WTC11 (cell line): ENCODE measurements around the gene ZGRF1. TPM values are rescaled to one million over a fixed set of nuclear protein-coding genes. Genes with fewer than 3 reads are reported as not detected.

Experiments used
- ATAC-seq: fragments of 200-7000 bp; cut with Tn5 transposase; 2 replicates; pipeline ENCODE4 v1.10.0; 2021; ENCODE audit warnings: mild to moderate bottlenecking, moderate library complexity
- CTCF ChIA-PET: fragments of 300-600 bp; sonication (Branson Sonifier 250); formaldehyde crosslinking; loops from one replicate; lab custom pipeline; 2021; ENCODE audit warnings: antibody characterized with exemption; lab: Charles Lee
- POLR2A ChIA-PET: fragments of 350-600 bp; sonication (Branson Sonifier 250); formaldehyde crosslinking; loops from one replicate; lab custom pipeline; 2021; ENCODE audit warnings: antibody characterized with exemption; lab: Charles Lee
- DNase-seq: peaks from one replicate; pipeline ENCODE4 v3.0.0; 2021; ENCODE audit warnings: low spot score
- H3K27ac Mint-ChIP-seq: 2 replicates; pipeline ENCODE4 v1.8.0; 2021; ENCODE audit warnings: mixed read lengths
- H3K27me3 Mint-ChIP-seq: 2 replicates; pipeline ENCODE4 v1.8.0; 2021; ENCODE audit warnings: low read depth, mild to moderate bottlenecking, moderate library complexity, mixed read lengths
- H3K36me3 Mint-ChIP-seq: 2 replicates; pipeline ENCODE4 v1.8.0; 2021; ENCODE audit warnings: mixed read lengths
- H3K4me1 Mint-ChIP-seq: 2 replicates; pipeline ENCODE4 v1.8.0; 2022; ENCODE audit warnings: mixed read lengths
- H3K4me3 Mint-ChIP-seq: 2 replicates; pipeline ENCODE4 v1.8.0; 2021; ENCODE audit warnings: mild to moderate bottlenecking, moderate library complexity, mixed read lengths
- H3K9me3 Mint-ChIP-seq: 2 replicates; pipeline ENCODE4 v1.8.0; 2021; ENCODE audit warnings: mixed read lengths
- CBFB ChIP-seq: sonication (generic); formaldehyde crosslinking; IDR thresholded peaks from 2 replicates; pipeline ENCODE4 v1.8.1; 2022; ENCODE audit warnings: mild to moderate bottlenecking, low read depth, missing genetic modification reagents
- CREM ChIP-seq: sonication (generic); formaldehyde crosslinking; IDR thresholded peaks from 2 replicates; pipeline ENCODE4 v1.8.1; 2022; ENCODE audit warnings: mild to moderate bottlenecking, missing genetic modification reagents, moderate library complexity
- ESRRA ChIP-seq: sonication (generic); formaldehyde crosslinking; IDR thresholded peaks from 2 replicates; pipeline ENCODE4 v1.8.1; 2022; ENCODE audit warnings: mild to moderate bottlenecking, missing genetic modification reagents, borderline replicate concordance
- ETV6 ChIP-seq: sonication (generic); formaldehyde crosslinking; IDR thresholded peaks from 2 replicates; pipeline ENCODE4 v1.8.1; 2022; ENCODE audit warnings: mild to moderate bottlenecking, missing genetic modification reagents
- GRHL2 ChIP-seq: fragments of 250-450 bp; sonication (Bioruptor Pico); IDR thresholded peaks from 2 replicates; pipeline ENCODE4 v1.8.0; 2022; ENCODE audit warnings: mild to moderate bottlenecking, moderate library complexity; ENCODE audit not compliant: insufficient replicate concordance, severe bottlenecking
- GTF2I ChIP-seq: fragments of 250-450 bp; sonication (Bioruptor Pico); conservative IDR thresholded peaks from 2 replicates; pipeline ENCODE4 v1.4.0; 2021; ENCODE audit warnings: mild to moderate bottlenecking
- IRF2 ChIP-seq: sonication (generic); formaldehyde crosslinking; IDR thresholded peaks from 2 replicates; pipeline ENCODE4 v1.8.0; 2022; ENCODE audit warnings: low read depth, missing genetic modification reagents, borderline replicate concordance
- JAZF1 ChIP-seq: fragments of 250-450 bp; sonication (Bioruptor Pico); IDR thresholded peaks from 2 replicates; pipeline ENCODE4 v1.9.0; 2021; ENCODE audit warnings: moderate library complexity, mild to moderate bottlenecking, inconsistent platforms
- MYBL2 ChIP-seq: sonication (generic); formaldehyde crosslinking; IDR thresholded peaks from 2 replicates; pipeline ENCODE4 v1.8.1; 2023; ENCODE audit warnings: mild to moderate bottlenecking, moderate library complexity, missing genetic modification reagents
- OVOL2 ChIP-seq: fragments of 250-450 bp; sonication (Bioruptor Pico); IDR thresholded peaks from 2 replicates; pipeline ENCODE4 v1.9.0; 2021; ENCODE audit warnings: mild to moderate bottlenecking, borderline replicate concordance
- SMAD3 ChIP-seq: sonication (generic); formaldehyde crosslinking; IDR thresholded peaks from 2 replicates; pipeline ENCODE4 v1.8.0; 2022; ENCODE audit warnings: missing genetic modification reagents, mild to moderate bottlenecking, borderline replicate concordance
- SOX15 ChIP-seq: fragments of 250-450 bp; sonication (Bioruptor Pico); IDR thresholded peaks from 2 replicates; pipeline ENCODE4 v1.9.0; 2021; ENCODE audit warnings: mild to moderate bottlenecking
- ZNF263 ChIP-seq: sonication (generic); formaldehyde crosslinking; IDR thresholded peaks from 2 replicates; pipeline ENCODE4 v1.8.1; 2022; ENCODE audit warnings: low read depth, mild to moderate bottlenecking, moderate library complexity, missing genetic modification reagents
- ZNF317 ChIP-seq: sonication (generic); formaldehyde crosslinking; IDR thresholded peaks from 2 replicates; pipeline ENCODE4 v1.8.1; 2023; ENCODE audit warnings: low read depth, mild to moderate bottlenecking, moderate library complexity, missing genetic modification reagents, borderline replicate concordance
- total RNA-seq: library from RNA; stranded (reverse); gene quantifications from 3 replicates; pipeline ENCODE4 v1.2.3, GENCODE V29; 2021
- TF ChIP-seq, protein P1 (sequence below): sonication (generic); formaldehyde crosslinking; IDR thresholded peaks from 2 replicates; pipeline ENCODE4 v1.8.1; 2022; ENCODE audit warnings: low read depth, mild to moderate bottlenecking, moderate library complexity, missing genetic modification reagents, borderline replicate concordance
- TF ChIP-seq, protein P2 (sequence below): sonication (generic); formaldehyde crosslinking; IDR thresholded peaks from 2 replicates; pipeline ENCODE4 v1.8.1; 2022; ENCODE audit warnings: mild to moderate bottlenecking, missing genetic modification reagents, moderate library complexity, borderline replicate concordance
- TF ChIP-seq, protein P3 (sequence below): fragments of 250-450 bp; sonication (Bioruptor Pico); IDR thresholded peaks from 2 replicates; pipeline ENCODE4 v2.1.2; 2022; ENCODE audit warnings: mild to moderate bottlenecking, moderate library complexity
- TF ChIP-seq, protein P4 (sequence below): sonication (generic); formaldehyde crosslinking; IDR thresholded peaks from 2 replicates; pipeline ENCODE4 v1.8.0; 2022; ENCODE audit warnings: mild to moderate bottlenecking, missing genetic modification reagents
- TF ChIP-seq, protein P5 (sequence below): fragments of 250-450 bp; sonication (Bioruptor Pico); IDR thresholded peaks from 2 replicates; pipeline ENCODE4 v1.8.0; 2021; ENCODE audit warnings: mild to moderate bottlenecking
- TF ChIP-seq, protein P6 (sequence below): sonication (generic); formaldehyde crosslinking; IDR thresholded peaks from 2 replicates; pipeline ENCODE4 v1.8.1; 2022; ENCODE audit warnings: mild to moderate bottlenecking, moderate library complexity, missing genetic modification reagents
- TF ChIP-seq, protein P7 (sequence below): sonication (generic); formaldehyde crosslinking; conservative IDR thresholded peaks from 2 replicates; pipeline ENCODE4 v1.8.1; 2022; ENCODE audit warnings: mild to moderate bottlenecking, missing genetic modification reagents
- TF ChIP-seq, protein P8 (sequence below): sonication (generic); formaldehyde crosslinking; conservative IDR thresholded peaks from 2 replicates; pipeline ENCODE4 v1.8.1; 2023; ENCODE audit warnings: mild to moderate bottlenecking, low read depth, missing genetic modification reagents, moderate library complexity
- TF ChIP-seq, protein P9 (sequence below): sonication (generic); formaldehyde crosslinking; IDR thresholded peaks from 2 replicates; pipeline ENCODE4 v1.8.1; 2022; ENCODE audit warnings: missing genetic modification reagents, borderline replicate concordance
- TF ChIP-seq, protein P10 (sequence below): sonication (generic); formaldehyde crosslinking; IDR thresholded peaks from 2 replicates; pipeline ENCODE4 v1.8.1; 2023; ENCODE audit warnings: mild to moderate bottlenecking, missing genetic modification reagents

Gene ZGRF1
- total RNA-seq, 1 experiment from 2014 or later = 56.2 TPM

DNA sequence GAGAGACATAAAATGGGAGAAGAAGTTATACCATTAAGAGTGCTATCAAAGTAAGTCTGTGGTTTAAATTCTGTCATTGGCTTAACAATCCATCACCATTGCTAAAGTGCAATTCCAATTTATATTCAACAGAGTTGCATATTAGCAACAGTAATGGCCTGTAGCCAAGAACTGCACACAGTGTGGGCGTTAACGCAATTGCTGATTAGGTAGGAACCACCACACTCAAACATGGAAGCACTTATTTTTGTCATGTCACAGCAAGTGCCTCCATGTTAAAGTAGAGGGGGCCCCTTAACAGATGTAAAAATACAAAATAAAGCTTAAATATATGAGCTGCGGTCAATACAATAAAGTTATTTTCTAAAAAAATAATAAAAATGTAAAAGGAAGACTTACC, 11.1 kb upstream of the ZGRF1 start:
- Mint-ChIP-seq H3K27ac (peak overlapping the region; percentile 85), H3K9me3 (no peaks in the 10 kb centered on the region), H3K4me3 (peak overlapping the region; percentile 94), H3K27me3 (peaks cover 7% of the 10 kb centered on the region), H3K36me3 (peaks cover 36% of the 10 kb centered on the region), H3K4me1 (peaks cover 42% of the 10 kb centered on the region)
- ATAC-seq = no peak
- ChIA-PET POLR2A (interaction anchor here (0.5 to 5.6 kb wide), 6 partner anchors 58 to 118 kb away, joined by 4 to 50 read pairs (median 28); no protein-coding TSS in a partner anchor), CTCF (interaction anchor here (1.4 to 9.1 kb wide), 2 partner anchors 111 to 118 kb away, joined by 4 to 116 read pairs; no protein-coding TSS in a partner anchor)
- no peak for DNase-seq
- TF ChIP-seq SMAD3 (CRISPR knock-in tag) (no peak), ESRRA (CRISPR knock-in tag) (no peak), ZNF263 (CRISPR knock-in tag) (no peak), CREM (CRISPR knock-in tag) (no peak), ZNF317 (CRISPR knock-in tag) (no peak), ETV6 (CRISPR knock-in tag) (0 out of 2 replicates have a peak, but pooled peaks have one; percentile 12), SOX15 (CRISPR knock-in tag) (no peak), GRHL2 (CRISPR knock-in tag) (no peak), CBFB (no peak), OVOL2 (CRISPR knock-in tag) (no peak), JAZF1 (CRISPR knock-in tag) (no peak), MYBL2 (CRISPR knock-in tag) (no peak), GTF2I (CRISPR knock-in tag) (no peak), IRF2 (no peak)
- TF ChIP-seq, protein P1, sequence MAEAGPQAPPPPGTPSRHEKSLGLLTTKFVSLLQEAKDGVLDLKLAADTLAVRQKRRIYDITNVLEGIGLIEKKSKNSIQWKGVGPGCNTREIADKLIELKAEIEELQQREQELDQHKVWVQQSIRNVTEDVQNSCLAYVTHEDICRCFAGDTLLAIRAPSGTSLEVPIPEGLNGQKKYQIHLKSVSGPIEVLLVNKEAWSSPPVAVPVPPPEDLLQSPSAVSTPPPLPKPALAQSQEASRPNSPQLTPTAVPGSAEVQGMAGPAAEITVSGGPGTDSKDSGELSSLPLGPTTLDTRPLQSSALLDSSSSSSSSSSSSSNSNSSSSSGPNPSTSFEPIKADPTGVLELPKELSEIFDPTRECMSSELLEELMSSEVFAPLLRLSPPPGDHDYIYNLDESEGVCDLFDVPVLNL (CRISPR knock-in tag) = no peak
- TF ChIP-seq, protein P2, sequence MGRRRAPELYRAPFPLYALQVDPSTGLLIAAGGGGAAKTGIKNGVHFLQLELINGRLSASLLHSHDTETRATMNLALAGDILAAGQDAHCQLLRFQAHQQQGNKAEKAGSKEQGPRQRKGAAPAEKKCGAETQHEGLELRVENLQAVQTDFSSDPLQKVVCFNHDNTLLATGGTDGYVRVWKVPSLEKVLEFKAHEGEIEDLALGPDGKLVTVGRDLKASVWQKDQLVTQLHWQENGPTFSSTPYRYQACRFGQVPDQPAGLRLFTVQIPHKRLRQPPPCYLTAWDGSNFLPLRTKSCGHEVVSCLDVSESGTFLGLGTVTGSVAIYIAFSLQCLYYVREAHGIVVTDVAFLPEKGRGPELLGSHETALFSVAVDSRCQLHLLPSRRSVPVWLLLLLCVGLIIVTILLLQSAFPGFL (CRISPR knock-in tag) = no peak
- TF ChIP-seq, protein P3, sequence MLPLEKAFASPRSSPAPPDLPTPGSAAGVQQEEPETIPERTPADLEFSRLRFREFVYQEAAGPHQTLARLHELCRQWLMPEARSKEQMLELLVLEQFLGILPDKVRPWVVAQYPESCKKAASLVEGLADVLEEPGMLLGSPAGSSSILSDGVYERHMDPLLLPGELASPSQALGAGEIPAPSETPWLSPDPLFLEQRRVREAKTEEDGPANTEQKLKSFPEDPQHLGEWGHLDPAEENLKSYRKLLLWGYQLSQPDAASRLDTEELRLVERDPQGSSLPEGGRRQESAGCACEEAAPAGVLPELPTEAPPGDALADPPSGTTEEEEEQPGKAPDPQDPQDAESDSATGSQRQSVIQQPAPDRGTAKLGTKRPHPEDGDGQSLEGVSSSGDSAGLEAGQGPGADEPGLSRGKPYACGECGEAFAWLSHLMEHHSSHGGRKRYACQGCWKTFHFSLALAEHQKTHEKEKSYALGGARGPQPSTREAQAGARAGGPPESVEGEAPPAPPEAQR = no peak
- TF ChIP-seq, protein P4, sequence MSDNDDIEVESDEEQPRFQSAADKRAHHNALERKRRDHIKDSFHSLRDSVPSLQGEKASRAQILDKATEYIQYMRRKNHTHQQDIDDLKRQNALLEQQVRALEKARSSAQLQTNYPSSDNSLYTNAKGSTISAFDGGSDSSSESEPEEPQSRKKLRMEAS (CRISPR knock-in tag) = no peak
- TF ChIP-seq, protein P5, sequence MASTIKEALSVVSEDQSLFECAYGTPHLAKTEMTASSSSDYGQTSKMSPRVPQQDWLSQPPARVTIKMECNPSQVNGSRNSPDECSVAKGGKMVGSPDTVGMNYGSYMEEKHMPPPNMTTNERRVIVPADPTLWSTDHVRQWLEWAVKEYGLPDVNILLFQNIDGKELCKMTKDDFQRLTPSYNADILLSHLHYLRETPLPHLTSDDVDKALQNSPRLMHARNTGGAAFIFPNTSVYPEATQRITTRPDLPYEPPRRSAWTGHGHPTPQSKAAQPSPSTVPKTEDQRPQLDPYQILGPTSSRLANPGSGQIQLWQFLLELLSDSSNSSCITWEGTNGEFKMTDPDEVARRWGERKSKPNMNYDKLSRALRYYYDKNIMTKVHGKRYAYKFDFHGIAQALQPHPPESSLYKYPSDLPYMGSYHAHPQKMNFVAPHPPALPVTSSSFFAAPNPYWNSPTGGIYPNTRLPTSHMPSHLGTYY (CRISPR knock-in tag) = peak; percentile 98
- TF ChIP-seq, protein P6, sequence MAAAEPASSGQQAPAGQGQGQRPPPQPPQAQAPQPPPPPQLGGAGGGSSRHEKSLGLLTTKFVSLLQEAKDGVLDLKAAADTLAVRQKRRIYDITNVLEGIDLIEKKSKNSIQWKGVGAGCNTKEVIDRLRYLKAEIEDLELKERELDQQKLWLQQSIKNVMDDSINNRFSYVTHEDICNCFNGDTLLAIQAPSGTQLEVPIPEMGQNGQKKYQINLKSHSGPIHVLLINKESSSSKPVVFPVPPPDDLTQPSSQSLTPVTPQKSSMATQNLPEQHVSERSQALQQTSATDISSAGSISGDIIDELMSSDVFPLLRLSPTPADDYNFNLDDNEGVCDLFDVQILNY = no peak
- TF ChIP-seq, protein P7, sequence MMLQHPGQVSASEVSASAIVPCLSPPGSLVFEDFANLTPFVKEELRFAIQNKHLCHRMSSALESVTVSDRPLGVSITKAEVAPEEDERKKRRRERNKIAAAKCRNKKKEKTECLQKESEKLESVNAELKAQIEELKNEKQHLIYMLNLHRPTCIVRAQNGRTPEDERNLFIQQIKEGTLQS (CRISPR knock-in tag) = no peak
- TF ChIP-seq, protein P8, sequence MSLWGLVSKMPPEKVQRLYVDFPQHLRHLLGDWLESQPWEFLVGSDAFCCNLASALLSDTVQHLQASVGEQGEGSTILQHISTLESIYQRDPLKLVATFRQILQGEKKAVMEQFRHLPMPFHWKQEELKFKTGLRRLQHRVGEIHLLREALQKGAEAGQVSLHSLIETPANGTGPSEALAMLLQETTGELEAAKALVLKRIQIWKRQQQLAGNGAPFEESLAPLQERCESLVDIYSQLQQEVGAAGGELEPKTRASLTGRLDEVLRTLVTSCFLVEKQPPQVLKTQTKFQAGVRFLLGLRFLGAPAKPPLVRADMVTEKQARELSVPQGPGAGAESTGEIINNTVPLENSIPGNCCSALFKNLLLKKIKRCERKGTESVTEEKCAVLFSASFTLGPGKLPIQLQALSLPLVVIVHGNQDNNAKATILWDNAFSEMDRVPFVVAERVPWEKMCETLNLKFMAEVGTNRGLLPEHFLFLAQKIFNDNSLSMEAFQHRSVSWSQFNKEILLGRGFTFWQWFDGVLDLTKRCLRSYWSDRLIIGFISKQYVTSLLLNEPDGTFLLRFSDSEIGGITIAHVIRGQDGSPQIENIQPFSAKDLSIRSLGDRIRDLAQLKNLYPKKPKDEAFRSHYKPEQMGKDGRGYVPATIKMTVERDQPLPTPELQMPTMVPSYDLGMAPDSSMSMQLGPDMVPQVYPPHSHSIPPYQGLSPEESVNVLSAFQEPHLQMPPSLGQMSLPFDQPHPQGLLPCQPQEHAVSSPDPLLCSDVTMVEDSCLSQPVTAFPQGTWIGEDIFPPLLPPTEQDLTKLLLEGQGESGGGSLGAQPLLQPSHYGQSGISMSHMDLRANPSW = no peak
- TF ChIP-seq, protein P9, sequence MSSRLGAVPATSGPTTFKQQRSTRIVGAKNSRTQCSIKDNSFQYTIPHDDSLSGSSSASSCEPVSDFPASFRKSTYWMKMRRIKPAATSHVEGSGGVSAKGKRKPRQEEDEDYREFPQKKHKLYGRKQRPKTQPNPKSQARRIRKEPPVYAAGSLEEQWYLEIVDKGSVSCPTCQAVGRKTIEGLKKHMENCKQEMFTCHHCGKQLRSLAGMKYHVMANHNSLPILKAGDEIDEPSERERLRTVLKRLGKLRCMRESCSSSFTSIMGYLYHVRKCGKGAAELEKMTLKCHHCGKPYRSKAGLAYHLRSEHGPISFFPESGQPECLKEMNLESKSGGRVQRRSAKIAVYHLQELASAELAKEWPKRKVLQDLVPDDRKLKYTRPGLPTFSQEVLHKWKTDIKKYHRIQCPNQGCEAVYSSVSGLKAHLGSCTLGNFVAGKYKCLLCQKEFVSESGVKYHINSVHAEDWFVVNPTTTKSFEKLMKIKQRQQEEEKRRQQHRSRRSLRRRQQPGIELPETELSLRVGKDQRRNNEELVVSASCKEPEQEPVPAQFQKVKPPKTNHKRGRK (CRISPR knock-in tag) = no peak
- TF ChIP-seq, protein P10, sequence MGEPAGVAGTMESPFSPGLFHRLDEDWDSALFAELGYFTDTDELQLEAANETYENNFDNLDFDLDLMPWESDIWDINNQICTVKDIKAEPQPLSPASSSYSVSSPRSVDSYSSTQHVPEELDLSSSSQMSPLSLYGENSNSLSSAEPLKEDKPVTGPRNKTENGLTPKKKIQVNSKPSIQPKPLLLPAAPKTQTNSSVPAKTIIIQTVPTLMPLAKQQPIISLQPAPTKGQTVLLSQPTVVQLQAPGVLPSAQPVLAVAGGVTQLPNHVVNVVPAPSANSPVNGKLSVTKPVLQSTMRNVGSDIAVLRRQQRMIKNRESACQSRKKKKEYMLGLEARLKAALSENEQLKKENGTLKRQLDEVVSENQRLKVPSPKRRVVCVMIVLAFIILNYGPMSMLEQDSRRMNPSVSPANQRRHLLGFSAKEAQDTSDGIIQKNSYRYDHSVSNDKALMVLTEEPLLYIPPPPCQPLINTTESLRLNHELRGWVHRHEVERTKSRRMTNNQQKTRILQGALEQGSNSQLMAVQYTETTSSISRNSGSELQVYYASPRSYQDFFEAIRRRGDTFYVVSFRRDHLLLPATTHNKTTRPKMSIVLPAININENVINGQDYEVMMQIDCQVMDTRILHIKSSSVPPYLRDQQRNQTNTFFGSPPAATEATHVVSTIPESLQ = no peak
